Keratinocyte (primary cell): ENCODE measurements around the gene PLCL1.

ENCODE experiments used
- CTCF ChIP-seq, 3 experiments: IDR thresholded peaks in 1 of 3; conservative IDR thresholded peaks in 1 of 3; optimal IDR thresholded peaks in 1 of 3; 2 replicates in 2 of 3; 3 replicates in 1 of 3; pipeline versions ENCODE3 to v1.5.1; 2011; ENCODE audit warnings: low read length in 3 of 3, mild to moderate bottlenecking in 3 of 3, moderate library complexity in 2 of 3, control low read depth in 1 of 3, inconsistent platforms in 1 of 3; ENCODE audit not compliant: insufficient read depth in 2 of 3; ENCODE audit errors: extremely low read depth in 1 of 3
- EZH2 ChIP-seq: IDR thresholded peaks from one replicate; pipeline ENCODE4 v1.6.1; 2012; ENCODE audit warnings: inconsistent platforms, mild to moderate bottlenecking, low read length, moderate library complexity

GRCh38 chr2:197839327-197839726 lies 34.9 kb downstream of the PLCL1 start:
- TF ChIP-seq EZH2 (no peak), CTCF (optimal IDR thresholded peaks at IDR 0.05 in 1 of 3, IDR thresholded peaks at IDR 0.05 in 1 of 3, conservative IDR thresholded peaks at IDR 0.05 in 1 of 3; ENCODE audit: extremely low read depth in 1 of 3, insufficient read depth in 2 of 3, low read length in 3 of 3) (peak in 1 of 3 experiments; percentile 12)
